ENCODE measurements around the gene VAX1. TPM values are rescaled to one million over a fixed set of nuclear protein-coding genes. Genes with fewer than 3 reads are reported as not detected.
"Not testable (repeated sequence)": the region's sequence is repeated elsewhere in the genome, so short reads cannot be mapped to it uniquely, and the experiment has no call there.

VAX1 gene, protein sequence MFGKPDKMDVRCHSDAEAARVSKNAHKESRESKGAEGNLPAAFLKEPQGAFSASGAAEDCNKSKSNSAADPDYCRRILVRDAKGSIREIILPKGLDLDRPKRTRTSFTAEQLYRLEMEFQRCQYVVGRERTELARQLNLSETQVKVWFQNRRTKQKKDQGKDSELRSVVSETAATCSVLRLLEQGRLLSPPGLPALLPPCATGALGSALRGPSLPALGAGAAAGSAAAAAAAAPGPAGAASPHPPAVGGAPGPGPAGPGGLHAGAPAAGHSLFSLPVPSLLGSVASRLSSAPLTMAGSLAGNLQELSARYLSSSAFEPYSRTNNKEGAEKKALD
- not detected for polyA plus RNA-seq (ENCODE audit: insufficient read length in 3 of 3)

DNA sequence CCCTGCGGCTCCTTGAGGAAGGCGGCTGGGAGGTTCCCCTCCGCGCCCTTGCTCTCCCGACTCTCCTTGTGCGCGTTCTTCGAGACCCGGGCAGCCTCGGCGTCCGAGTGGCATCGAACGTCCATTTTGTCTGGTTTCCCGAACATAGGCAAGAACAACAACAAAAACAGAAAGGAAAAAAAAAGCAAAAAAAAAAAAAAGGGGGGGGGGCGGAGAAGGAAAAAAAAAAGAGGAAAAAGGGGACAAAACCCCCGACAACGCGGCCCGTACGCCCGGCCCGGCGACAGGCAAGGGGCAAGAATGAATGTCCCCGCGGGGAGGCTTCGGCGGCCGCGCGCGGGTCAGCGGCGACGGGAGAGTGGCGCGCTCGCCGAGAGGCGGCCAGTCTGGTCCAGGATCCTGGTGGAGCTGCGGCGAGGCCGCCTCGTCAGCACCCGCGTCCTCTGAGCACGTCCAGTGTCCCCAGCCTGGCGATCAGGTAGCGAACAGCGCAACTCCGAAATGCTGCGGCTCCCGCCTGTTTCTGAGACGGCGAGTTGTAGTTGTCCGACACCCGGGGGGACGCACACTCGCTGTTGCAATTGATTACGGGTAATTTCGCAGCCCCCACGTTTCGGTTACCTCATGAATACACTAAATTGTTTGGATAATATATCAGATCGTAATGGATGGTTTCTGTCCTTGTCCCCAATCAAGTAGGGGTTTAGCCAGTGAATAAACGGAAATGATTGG is at the start of gene VAX1:
Gene VAX1 (minus strand): TSS at position 360 of the 732 bp plus-strand sequence. CDS start 214 bp downstream, at position 146.
- no peak for DNase-seq (ENCODE audit: low read depth in 3 of 3, low spot score in 2 of 3)

DNA sequence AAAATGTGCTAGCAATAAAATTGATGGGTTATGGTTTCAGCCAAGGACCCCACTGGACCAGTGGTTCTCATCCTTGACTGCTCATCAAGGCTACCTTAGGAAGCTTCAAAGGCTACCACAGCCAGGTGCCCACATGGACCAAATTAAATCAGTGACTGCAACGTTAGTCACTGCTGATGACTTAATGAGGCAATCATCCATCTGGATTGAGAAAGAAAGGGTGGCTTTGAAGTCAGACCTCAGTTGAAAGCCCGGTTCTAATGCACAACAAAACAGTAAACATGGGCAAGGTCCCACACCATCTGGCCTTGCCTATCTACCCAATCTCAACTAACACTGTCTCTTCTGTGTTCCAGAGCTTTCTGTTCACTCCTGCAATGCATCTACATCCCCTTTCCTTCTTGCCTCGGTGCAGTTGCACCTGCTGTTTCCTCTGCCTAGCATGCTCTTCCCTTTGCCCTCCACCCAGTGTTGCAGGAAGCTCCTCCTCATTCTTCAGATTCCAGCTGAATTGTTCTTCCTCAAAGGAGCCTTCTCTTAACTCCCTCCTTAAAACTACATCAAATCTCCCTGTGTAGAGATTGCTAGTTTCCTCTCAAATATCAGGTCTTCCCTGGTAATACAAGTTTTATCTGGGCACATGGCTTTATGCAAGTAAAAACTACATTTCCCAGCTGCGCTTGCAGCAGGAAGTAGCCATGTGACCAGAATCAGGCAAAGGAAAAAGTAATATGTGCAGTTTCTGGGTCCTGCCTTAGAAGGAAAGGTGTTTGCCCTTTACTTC is 49.0 kb upstream of the VAX1 start:
- no peak for DNase-seq (ENCODE audit: low read depth in 3 of 3, low spot score in 2 of 3)

DNA sequence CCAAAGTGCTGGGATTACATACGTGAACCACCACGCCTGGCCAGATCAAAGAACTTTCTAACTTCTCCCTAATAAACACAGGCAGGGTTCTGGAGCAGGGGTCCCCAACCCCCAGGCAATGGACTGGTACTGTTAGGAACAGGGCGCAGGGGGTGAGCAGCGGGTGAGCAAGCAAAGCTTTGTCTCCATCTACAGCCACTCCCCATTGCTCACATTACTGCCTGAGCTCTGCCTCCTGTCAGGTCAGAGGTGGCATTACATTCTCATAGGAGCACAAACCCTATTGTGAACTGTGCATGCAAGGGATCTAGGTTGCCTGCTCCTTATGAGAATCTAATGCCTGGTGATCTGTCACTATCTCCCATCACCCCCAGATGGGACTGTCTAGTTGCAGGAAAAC is 47.7 kb upstream of the VAX1 start:
- DNase-seq (ENCODE audit: low read depth in 3 of 3, low spot score in 2 of 3), result not testable (repeated sequence)

DNA sequence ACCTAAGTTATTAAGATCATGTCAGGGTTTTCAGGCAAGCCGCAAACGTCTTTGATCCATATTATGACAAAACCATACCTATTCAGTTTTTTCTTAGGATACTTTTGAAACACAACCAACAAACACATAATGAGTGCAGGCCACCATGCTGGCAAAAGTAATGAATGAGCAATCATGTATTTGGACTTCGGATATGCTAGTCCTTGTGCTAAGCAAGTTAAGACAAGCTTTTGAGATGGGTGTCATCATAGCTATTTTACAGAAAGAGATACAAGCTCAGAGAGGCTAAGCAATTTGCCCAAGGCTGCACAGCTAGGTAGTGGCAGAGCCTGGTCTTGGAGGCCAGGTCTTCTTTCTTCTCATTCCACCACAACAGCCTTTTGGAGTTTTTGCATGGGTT is 46.8 kb upstream of the VAX1 start:
- DNase-seq (ENCODE audit: low read depth in 3 of 3, low spot score in 2 of 3), result no peak

DNA sequence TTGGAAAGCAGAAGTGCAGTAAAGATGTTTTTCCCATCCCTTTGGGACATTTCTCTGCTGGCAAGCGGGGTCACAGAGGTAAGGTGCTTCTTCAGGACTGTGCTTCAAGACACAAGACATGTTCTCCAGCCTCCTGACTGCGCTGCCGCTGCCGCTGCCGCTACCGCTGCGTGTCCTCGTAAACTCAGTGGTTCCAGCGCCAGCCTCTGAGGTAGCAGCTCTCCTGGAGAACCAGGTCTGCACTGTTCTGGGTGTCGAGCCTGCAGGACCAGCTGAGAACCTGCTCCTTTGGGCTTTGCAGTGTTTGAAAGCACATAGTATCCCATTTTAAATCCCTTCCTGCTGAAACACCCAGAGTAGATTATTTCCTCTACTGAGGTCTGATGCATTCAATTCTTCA is 46.2 kb upstream of the VAX1 start:
- DNase-seq (ENCODE audit: low read depth in 3 of 3, low spot score in 2 of 3), result no peak

DNA sequence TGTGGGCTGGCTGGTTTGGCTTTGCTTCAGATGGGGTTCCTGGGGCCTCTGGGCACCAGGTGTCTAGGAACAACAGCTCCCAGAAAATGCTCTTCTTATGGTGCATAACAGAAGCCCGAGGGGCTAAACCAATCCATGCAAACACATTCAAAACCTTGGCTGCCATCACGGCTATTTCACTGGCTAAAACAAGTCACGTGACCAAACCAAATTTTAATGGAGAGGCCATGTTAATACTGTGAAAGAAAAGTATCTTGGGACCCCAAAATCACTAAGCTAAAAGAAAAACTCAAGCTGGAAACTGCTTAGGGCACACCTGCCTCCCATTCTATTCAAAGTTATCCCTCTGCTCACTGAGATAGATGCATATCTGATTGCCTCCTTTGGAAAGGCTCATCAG is 40.1 kb upstream of the VAX1 start:
- DNase-seq (ENCODE audit: low read depth in 3 of 3, low spot score in 2 of 3), result no peak

DNA sequence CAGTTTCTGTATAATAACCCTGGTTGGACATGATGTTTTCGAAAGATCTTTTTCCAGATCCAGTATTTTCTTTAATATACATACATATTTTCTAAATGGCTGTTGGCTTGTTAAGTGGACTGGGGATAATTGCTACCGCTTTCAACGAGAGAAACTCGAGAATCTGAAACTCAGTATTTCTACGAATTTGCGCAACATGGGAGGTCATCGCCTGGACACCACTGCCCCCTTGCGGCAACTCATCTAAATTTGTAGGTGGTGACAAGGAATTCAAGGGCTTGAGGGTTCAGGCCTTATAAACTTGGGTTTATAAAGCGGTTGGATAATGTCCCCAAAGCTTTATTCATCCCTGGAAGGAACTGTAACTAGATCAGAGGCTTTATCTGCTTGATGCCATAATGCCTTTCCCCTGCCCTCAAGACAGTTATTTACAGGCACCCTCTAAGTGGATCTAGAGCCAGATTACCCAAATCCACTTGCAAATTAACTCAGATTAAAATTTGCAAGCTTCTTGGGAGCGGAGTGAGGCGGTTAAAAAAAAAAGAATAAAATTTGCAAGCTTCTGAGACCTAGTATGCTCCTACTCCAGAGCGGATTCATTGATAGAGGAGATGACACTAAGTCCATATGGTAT is 37.9 kb upstream of the VAX1 start:
- no peak for DNase-seq (ENCODE audit: low read depth in 3 of 3, low spot score in 2 of 3)

DNA sequence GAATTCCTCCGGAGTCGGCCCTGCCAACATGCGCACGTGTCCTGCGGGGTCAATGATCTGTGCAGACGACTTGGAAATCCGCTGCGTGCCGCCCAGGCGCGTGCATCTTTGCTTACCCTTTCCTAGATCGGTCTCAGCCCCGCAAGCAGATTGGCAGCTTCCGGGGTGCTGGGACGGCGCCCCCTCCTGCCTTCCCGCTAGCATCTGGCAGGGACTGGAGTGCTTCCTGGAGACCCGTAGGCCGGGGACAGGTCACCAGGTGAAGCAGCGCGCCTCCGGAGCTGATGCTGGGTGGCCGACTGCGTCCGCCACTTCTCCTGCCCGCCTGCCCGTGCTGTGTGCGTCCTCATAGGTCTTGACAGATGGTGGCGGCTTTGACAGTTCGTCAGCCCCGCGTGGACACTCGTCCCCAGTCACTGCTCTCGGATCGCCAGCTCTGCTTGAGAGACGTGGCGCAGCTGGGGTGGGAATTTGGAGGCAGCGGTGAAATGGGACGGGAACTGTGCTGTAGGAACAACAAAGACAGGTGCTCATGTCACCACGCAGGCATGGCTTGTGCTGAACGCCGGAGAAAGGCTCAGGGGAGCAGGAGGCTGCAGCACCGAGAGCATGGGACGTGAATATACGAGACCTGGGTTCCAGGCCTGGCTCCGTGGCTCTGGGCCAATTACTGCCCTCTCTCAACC is 37.3 kb upstream of the VAX1 start:
- no peak for DNase-seq (ENCODE audit: low read depth in 3 of 3, low spot score in 2 of 3)

DNA sequence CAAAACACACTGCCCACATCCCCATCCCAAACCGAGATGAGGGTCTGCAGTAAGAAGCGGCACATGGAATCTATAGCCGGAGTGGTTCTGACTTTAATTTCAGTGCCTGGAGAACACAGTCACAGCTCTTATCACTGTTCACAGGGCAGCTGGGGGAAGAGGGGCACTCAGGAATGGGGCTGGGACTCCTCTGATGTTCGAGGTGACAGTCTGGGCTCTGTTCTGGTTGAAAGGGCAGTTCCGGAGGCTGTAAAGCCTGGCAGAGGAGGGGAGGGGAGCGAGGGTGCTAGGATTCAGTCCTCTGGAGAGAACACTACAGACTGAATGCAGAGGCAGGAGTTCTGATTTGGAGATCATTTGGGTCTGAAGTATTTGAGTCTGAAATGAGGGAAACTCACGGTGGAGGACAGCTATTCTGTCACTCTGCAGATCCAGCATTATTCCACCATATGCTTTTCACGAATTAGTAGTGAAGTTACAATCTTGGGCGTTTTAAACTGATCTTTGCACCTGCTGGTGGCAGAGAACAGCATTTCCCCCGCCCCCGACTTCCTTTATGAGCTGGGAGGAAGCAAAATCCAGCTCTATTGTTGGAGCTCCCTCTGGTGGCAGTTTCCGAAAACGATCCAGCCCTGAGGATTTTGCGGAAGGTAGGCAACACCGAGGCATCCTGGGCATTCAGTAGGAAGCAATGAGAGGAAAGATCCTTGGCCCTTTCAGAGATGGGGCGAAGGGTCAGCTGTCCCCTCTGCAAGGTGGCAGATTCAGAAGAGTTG is 36.6 kb upstream of the VAX1 start:
- DNase-seq (ENCODE audit: low read depth in 3 of 3, low spot score in 2 of 3), result peak in 2 of 3 donors; percentile 71 to 86

DNA sequence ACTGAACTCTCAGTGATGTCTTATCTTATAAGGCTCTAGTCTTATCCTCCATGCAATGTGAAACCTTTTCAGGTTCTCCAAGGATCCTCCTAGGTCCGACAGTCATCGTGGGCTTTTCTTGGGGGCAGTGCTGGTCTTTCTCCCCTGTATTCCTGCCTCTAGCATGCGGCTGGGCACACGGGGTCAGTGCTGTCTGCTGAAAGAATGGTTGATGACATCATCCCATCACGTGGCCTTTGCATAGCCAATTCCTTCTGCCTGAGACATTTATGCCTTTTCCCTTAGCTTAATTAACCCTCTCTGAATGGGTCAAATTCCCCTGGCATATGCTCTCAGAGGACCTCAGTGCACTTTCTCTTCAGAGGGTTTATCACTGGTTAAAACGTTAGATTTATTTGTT is 32.2 kb upstream of the VAX1 start:
- no peak for DNase-seq (ENCODE audit: low read depth in 3 of 3, low spot score in 2 of 3)

DNA sequence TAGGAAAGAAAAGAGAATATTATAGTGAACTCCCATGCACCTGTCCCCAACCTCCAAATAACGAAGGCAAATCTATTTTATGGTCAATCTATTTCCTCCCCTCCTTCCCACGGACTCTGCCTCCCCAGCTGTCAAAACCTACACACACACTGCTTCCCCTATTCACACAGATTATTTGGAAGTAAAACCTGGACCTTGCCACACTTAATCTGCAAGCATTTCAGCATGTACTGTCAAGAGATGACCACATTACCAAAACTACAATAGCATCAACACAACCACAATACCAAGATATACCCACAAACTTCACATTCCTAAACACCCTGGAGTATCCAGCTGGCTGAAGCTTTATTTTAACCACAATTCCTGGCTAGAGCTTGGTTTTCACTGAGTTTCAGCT is 31.4 kb upstream of the VAX1 start:
- DNase-seq (ENCODE audit: low read depth in 3 of 3, low spot score in 2 of 3), result no peak

DNA sequence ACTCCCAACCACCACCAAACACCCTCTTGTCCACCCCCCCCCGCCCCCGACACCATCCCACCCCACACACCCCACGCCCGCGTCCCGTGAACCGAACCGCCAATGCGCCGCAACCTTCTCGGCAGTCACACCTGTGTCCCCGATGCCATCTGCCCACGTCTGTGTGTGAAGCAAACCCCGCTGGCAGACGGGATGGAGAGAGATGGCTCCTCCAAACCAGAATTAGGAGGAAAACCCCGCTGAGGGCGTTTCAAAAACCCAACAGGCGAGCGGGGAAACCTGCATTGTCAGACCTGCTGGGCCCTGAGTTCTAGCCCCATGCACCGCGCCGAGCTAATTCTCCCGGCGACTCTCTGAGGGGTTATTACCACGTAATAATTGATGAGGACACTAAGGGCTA is 30.7 kb upstream of the VAX1 start:
- no peak for DNase-seq (ENCODE audit: low read depth in 3 of 3, low spot score in 2 of 3)

DNA sequence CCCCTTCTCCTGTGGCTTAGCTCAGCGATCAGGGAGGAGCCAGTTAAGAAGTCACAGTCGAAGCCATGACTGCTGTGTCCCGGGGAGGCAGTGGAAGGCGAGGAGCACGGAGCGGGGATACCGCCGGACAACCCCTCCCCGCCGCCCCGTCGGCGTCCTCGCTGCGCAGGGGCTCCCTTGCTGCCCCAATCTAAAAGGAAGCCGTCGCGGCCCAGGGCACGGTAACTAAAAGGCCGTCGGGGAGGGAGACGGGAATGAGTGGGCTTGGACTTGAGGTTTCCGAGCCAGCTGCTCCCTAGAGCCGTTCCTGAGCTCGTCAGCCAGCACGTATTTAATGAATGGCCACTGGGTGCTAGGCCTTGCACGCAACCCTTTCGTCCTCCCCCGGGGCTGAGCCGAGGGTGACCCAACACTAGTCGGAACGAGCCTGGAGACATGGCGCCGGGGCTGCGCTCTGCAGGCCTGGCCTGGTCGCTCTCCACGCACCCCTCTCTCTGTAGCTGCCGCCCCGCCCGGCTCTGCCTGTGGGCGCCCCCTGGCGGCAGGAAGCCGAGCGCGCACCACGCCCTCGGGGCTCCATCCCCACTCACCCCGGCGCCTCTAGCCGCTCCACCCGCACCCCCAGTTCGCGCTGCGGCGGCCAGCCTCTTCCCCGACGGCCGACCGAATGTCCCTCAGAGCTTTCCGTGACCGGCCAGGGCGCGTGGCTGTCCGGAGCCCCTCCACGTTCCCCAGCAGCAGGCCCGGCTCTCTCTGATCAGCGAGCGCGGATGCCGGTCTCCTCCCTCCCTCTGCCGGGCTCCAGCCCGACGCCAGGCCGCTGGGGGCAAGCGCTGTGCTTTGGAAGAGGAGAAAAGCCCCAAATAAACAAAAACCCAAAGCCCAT is 30.0 kb upstream of the VAX1 start:
- DNase-seq (ENCODE audit: low read depth in 3 of 3, low spot score in 2 of 3), result no peak

DNA sequence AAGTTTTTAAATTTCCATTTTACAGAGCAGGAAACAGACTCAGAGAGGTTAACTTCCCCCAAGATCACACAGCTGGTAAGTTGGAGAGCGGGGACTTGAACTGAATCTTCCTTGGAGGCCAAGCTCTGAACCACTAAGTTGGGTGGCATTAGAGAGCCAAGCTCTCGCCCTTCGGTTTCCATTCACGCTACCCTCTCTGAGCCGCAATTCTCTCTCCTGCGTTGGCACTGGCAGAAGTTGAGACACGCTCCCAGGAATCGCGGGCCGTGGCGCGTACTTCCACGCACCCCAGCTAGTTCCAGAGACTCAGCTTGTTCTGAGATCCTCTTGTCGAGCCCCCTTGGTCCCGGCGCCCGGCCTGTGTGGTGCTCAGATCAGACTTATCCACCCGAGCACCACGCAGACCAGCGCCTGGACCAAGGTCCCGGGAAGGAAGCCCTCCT is 29.3 kb upstream of the VAX1 start:
- no peak for DNase-seq (ENCODE audit: low read depth in 3 of 3, low spot score in 2 of 3)

DNA sequence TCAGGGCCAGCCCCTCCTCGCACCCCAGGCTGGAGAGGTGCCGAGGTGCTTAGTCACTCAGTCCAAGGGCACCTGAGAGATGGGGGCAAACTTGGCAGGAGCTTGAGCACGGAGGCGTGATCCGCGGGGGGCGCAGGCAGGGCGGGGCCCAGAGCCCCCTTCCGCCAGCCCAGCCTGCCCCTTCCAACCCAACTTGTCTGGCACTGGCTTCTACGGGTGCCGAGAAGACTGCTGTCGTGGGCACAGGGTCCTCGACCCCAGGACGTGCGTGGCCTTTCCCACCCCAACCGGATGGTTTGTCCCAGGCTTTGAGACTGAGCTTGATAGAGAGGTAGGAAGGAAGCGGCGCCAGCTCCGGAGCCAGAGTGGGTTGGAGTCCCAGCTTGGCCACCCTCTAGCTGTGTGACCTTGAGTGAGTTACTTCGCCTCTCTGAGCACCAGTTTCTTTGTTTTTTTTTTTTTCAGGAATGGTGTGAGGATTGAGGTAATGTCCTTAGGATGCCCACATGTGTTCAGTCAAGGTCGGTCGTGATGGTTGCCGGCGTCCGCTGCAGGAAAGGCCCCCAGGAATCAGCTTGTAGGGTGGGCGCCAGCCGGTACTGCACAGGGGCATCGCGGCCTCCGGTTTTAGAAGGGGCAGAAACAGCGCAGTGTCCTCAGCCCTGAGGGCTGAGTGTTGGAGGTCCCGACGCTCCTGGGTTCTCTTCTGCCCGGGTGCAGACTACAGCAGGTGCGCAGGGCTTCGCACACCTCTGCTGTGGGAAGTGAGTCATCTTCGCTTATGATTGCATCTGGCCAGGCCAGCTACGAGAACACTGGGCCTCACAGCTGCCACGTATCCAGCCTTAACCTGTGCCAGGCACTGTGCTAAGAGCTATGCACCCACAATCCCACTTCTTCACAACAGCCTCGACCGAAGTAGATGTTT is 28.6 kb upstream of the VAX1 start:
- no peak for DNase-seq (ENCODE audit: low read depth in 3 of 3, low spot score in 2 of 3)

DNA sequence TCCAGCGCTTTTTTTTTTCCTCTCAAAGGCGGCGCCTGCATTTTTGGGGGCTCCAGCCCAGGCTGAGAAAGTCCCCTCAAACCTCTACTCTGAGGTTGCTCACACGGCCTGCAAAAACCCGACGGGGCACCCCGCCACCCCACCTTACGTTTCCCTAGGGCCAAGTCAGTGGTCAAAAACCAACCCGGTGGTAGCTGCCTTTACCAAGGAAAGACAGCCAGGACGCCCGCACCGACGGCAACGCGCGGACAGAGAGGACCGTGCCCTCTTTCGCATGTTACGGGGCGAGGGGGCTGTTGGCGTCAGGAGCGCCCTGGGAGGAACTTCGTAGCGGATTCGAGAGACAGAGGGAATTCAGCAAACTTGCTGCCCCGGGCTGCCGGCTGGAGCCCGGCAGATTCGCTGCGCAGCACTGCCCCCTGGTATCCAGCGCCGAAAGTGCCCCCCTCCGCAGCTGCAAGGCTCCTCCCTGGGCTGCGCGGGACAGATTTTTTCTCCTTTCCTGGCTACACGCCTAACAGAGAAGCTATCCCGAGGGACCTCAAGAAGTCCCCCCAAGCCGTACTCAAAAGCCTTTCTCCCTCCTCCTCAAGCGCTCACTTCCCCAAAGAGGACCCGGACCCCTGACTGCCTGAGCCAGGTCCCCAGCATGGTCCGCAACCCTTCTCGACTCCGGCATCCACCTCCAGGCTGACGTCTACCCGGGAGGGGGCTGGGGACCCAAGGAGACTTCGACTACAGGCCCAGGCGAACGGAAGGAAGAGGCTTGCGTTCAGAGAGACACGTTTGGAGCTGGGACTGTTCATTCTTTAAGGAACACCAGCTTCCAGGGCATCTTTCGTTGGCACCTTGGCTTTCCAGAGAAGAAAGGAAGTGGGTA is 27.7 kb upstream of the VAX1 start:
- no peak for DNase-seq (ENCODE audit: low read depth in 3 of 3, low spot score in 2 of 3)
